GM21367 (cell line): Measurements from ENCODE around the gene TMEM41A.
"Not testable (repeated sequence)": the region's sequence is repeated elsewhere in the genome, so short reads cannot be mapped to it uniquely, and the experiment has no call there.

Experiments used
- ATAC-seq: cut with Tn5 transposase; IDR thresholded peaks from one replicate; pipeline ENCODE4 v1.9.1; 2021; ENCODE audit not compliant: unreplicated experiment

TMEM41A gene

GRCh38 chr3:185489462-185489861 lies 9.4 kb downstream of the TMEM41A start:
- no peak for ATAC-seq

GRCh38 chr3:185488465-185488864 lies 10.4 kb downstream of the TMEM41A start:
- ATAC-seq, result no peak

GRCh38 chr3:185486394-185486793 lies 12.4 kb downstream of the TMEM41A start:
- no peak for ATAC-seq

- no peak for ATAC-seq
Measured at GRCh38 chr3:185484296-185484695, 14.5 kb downstream of the TMEM41A start.

- ATAC-seq, result no peak
Measured at GRCh38 chr3:185479373-185479945, 19.4 kb downstream of the TMEM41A start.

GRCh38 chr3:185477316-185477715 lies 21.5 kb downstream of the TMEM41A start:
- no peak for ATAC-seq

- not testable (repeated sequence) for ATAC-seq
Measured at GRCh38 chr3:185474922-185475321, 23.9 kb downstream of the TMEM41A start.

- ATAC-seq, result no peak
Measured at GRCh38 chr3:185473290-185473815, 25.5 kb downstream of the TMEM41A start.

- no peak for ATAC-seq
Measured at GRCh38 chr3:185470323-185470722, 28.5 kb downstream of the TMEM41A start.

- ATAC-seq, result no peak
Measured at GRCh38 chr3:185469542-185469941, 29.3 kb downstream of the TMEM41A start.

- not testable (repeated sequence) for ATAC-seq
Measured at GRCh38 chr3:185466123-185466522, 32.7 kb downstream of the TMEM41A start.

- ATAC-seq, result no peak
Measured at GRCh38 chr3:185465471-185465870, 33.4 kb downstream of the TMEM41A start.

GRCh38 chr3:185460719-185461350 lies 38.0 kb downstream of the TMEM41A start:
- ATAC-seq, result no peak

GRCh38 chr3:185460309-185460708 lies 38.5 kb downstream of the TMEM41A start:
- ATAC-seq, result no peak

- no peak for ATAC-seq
Measured at GRCh38 chr3:185457376-185457775, 41.5 kb downstream of the TMEM41A start.

- ATAC-seq, result not testable (repeated sequence)
Measured at GRCh38 chr3:185451432-185451831, 47.4 kb downstream of the TMEM41A start.

- ATAC-seq, result no peak
Measured at GRCh38 chr3:185448107-185448506, 50.7 kb downstream of the TMEM41A start.

- ATAC-seq, result no peak
Measured at GRCh38 chr3:185444329-185444728, 54.5 kb downstream of the TMEM41A start.

- no peak for ATAC-seq
Measured at GRCh38 chr3:185442031-185442430, 56.8 kb downstream of the TMEM41A start.

GRCh38 chr3:185439745-185440466 lies 58.9 kb downstream of the TMEM41A start:
- ATAC-seq, result no peak
